ENCODE data around the gene LAMA2.

DNA sequence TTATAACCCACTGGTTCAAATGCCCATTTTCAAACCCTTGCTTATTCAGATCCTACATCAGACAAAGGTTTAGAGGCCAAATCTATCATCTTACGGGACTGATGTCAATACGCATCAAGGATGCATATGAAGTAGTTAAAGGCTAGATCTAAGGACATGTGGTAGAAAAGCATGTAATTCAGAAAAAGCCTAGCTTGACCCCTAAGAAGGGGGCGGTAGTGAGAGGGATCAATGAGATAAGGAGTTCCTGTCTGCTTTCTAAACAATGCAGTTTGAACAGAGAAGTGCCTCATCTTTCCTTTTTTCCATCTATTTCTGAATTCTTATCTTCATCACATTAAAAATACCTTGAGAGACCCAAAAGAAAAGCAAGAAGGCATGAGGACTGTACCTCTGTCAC is 589.3 kb downstream of the LAMA2 start:
- TF ChIP-seq, protein P1, sequence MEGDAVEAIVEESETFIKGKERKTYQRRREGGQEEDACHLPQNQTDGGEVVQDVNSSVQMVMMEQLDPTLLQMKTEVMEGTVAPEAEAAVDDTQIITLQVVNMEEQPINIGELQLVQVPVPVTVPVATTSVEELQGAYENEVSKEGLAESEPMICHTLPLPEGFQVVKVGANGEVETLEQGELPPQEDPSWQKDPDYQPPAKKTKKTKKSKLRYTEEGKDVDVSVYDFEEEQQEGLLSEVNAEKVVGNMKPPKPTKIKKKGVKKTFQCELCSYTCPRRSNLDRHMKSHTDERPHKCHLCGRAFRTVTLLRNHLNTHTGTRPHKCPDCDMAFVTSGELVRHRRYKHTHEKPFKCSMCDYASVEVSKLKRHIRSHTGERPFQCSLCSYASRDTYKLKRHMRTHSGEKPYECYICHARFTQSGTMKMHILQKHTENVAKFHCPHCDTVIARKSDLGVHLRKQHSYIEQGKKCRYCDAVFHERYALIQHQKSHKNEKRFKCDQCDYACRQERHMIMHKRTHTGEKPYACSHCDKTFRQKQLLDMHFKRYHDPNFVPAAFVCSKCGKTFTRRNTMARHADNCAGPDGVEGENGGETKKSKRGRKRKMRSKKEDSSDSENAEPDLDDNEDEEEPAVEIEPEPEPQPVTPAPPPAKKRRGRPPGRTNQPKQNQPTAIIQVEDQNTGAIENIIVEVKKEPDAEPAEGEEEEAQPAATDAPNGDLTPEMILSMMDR (IDR thresholded peaks at IDR 0.05), result no peak
- TF ChIP-seq POLR2AphosphoS5 (IDR thresholded peaks at IDR 0.05) (no peak), EP300 (IDR thresholded peaks at IDR 0.05) (no peak), POLR2A (IDR thresholded peaks at IDR 0.05; ENCODE audit: low read depth) (no peak)
